NCI-H524 treated with DMSO at 0.1 percent for 48 hours (cell line): ENCODE measurements around the gene ADPRHL1.

Experiments used
- DNase-seq: peaks from one replicate; lab custom pipeline; 2025; lab: John Stamatoyannopoulos, UW

ADPRHL1 gene

DNA sequence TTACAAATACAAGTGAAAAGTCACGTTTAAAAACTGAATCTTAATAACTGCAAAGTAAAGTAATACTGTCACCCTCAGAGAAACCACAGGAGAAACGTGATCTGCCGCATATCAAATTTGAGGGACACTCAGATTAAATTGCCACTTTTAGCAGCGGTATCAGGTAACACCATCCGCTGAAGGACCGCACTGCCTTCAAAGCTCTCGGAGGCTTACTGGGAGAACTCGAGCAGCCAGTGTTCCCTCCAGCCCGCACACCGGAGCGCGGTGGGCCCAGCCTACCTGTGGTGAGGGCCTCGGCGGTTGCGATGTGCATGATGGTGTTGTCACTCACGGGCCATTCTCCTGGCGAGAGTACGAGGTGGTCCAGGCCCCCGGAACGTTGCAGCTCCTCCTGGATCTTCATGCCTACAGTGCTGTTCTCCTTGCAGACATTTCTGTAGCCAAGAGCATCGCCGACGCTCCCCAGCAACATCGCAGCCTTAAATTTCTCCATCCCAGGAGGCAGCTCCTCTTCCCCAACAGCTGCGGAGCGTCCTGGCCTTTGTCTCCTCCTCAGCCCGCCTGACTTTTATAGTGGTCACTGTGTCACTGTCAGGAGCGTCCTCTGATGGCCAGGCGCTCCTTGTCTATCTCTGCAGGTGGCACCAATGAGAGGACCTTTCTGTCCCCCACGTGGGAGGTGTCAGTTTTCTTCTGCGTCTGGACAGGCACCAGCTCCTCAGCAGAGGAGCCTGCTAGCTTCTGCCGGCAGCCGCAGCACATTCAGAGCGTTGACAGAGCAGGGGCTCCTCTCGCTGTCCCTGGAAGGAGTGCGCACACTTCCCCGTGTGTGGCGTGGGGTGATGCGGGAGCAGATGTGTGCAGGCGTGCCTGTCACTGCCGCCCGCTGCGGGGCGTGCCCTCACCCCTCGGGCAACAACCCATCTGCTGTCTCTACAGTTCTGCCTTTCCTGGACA is at the start of gene ADPRHL1:
Gene ADPRHL1, minus strand, starts transcription at position 547 of the 960 bp plus-strand sequence. Its CDS starts 51 bp downstream, at position 496.
- DNase-seq, result no peak

DNA sequence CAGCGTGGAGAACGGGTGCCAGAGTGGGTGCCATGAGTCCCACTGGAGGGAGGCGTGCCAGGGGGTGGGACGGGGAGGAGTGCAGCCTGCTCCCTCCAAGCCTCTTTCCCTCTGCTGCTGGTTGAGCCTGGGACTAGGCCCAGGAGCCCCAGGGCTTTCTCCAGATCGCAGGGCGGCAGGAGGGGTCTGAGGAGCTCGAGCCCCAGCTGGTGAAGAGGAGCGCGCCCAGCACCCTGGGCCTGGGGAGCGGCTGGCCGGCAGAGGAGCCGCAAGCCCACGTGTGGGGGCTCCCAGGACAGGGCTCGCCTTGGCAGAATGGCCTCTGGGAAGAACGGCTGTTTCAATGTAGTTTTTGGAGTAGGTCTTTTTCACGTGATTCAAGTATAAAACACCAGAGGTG is 49.4 kb upstream of the ADPRHL1 start:
- DNase-seq, result no peak

DNA sequence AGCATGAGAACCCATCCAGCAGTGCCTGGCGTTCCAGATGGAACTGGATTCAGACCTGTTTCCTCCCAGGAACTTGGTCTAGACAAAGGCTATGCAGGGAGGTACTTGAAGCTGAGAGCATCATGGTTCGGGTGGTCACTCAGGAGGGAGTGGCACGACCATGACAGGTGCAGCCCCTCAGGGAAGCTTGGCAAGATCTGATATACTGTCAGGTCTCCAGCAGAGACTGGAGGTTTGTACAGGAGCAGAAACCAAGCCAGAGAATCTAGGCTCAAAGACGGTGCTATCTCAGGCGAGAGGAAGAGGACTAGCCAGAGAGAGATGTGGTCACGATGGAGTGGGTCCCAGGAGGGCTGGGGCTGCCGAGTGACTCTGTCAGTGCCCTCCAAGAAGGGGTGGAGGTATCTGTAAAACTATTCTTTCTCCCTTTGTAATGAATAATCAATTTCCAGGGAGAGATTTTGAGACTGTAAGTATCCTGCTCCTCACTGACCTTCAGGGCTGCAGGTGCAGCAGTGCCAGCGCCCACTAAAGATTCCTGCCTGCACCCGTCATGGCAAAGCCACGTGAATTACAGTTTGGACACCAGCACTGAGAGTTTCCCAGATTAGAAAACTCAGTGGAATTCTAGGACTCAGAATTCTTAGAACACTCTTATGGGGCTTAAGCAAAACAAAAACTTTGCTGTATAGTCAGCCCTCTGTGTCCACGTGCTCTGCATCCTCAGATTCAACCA is 47.4 kb upstream of the ADPRHL1 start:
- no peak for DNase-seq

DNA sequence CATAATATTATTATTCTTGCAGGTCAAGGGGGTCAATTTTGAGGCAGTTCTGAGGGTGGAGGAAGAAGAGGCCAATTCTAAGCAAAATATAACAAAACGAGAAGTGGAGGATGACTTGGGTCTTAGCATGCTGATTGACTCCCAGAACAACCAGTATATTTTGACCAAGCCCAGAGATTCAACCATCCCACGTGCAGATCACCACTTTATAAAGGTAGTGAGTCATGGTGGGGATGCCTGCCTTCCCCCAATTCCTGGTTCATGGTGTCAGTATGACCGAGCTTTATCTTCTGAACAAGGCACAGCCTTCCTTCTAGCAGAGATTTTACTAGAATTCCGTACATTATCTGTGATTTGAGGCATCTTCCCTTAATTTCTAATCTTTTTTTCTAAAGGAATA is 46.6 kb upstream of the ADPRHL1 start:
- no peak for DNase-seq

DNA sequence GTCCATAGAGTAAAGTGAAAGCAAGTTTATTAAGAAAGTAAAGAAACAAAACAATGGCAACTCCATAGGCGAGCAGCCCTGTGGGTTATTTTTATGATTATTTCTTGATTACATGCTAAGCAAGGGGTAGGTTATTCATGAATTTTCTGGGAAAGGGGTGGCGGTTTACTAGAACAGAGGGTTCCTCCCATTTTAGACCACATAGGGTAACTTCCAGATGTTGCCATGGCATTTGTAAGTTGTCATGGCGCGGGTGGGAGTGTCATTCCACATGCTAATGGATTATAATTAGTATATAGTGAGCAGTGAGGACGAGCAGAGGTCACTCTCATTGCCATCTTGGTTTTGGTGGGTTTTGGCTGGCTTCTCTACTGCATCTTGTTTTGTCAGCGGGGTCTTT is 45.6 kb upstream of the ADPRHL1 start:
- DNase-seq, result no peak

DNA sequence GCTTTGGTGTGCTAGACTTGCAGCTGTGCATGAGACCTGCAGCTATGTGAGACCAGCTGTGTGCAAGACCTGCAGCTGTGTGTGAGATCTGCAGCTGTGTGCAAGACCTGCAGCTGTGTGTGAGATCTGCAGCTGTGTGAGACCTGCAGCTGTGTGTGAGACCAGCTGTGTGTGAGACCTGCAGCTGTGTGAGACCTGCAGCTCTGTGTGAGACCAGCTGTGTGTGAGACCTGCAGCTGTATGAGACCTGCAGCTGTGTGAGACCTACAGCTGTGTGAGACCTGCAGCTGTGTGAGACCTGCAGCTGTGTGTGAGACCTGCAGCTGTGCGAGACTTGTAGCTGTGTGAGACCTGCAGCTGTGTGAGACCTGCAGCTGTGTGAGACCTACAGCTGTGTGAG is 43.9 kb upstream of the ADPRHL1 start:
- no peak for DNase-seq

DNA sequence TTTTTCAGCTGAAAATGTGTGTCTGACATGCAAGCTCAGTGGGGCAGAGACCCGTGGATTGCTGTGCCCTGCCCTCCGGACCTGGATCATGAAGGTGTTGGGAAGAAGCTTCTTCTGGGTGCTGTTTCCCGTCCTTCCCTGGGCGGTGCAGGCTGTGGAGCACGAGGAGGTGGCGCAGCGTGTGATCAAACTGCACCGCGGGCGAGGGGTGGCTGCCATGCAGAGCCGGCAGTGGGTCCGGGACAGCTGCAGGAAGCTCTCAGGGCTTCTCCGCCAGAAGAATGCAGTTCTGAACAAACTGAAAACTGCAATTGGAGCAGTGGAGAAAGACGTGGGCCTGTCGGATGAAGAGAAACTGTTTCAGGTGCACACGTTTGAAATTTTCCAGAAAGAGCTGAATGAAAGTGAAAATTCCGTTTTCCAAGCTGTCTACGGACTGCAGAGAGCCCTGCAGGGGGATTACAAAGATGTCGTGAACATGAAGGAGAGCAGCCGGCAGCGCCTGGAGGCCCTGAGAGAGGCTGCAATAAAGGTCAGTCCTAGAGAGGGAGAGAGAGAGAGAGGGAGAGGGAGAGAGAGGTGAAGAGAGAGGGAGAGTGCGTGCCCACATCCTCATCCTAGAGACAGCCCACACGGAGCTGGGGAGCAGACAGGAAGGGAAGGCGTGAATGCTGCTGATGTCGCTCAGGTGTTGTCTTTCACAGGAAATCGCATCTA is 42.4 kb upstream of the ADPRHL1 start:
- DNase-seq, result no peak

DNA sequence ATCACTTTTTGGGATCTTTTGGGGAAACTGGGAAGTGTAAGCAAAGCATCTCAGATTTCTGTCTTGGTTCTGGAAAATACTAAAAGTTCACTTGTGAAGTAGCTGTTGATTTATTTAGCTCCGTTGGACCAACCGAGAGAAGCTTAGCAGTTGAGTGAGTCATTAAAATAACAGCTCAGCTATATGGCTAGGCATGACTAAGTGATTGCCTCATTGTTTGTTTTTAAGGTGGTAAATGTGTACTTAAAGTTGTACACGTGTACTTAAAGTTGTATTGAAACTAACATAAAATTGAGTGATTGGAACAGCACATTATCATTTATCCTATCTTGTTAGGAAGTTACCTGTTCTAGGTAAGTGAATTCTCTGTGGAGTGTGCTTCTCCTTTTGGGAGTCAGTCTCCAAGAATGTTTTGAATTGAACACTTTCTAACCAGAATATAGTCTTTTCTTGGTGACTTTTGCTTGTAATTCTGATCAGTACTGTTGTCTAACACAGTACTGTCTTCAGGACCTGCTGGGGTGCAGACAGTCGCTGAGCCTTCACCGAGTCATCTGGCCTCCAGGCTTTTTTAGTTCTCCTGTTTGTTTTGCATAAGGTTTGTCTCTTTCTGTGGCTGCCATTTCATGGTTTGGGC is 40.1 kb upstream of the ADPRHL1 start:
- no peak for DNase-seq

DNA sequence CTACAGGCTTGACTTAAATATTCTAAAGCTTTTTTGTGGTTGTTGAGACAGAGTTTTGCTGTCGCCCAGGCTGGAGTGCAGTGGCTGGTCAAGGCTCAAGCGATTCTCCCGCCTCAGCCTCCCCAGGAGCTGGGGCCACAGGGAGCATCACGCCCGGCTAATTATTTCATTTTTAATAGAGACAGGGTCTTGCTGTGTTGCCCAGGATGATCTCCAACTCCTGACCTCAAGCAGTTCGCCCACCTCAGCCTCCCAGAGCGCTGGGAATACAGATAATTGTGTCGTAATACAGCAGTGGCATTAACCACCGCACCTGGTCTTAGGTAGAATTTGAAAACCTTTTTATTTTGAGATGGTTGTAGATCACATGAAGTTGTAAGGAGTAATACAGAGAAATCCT is 38.7 kb upstream of the ADPRHL1 start:
- DNase-seq, result no peak

DNA sequence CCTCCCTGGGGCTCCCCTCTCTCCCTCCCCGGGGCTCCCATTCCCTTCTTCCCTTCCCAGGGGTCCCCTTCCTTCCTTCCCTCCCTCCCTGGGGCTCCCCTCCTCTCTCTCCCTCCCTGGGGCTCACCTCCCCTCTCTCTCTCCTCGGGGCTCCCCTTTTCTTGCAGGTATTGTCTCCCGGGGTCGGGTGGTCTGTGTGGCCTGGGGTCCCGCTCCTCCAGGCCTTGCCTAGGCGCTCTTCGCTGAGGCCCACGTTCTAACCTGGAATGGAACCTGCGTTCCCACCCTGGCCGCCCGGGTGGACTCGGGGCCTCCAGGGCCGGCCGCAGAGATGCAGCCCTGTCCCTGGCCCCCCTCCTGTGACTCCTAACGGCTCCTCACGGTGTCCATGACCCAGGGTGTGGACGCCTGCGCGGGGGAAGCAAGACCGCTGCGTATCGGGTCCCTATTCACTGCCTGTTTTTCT is 38.2 kb upstream of the ADPRHL1 start:
- DNase-seq, result no peak

DNA sequence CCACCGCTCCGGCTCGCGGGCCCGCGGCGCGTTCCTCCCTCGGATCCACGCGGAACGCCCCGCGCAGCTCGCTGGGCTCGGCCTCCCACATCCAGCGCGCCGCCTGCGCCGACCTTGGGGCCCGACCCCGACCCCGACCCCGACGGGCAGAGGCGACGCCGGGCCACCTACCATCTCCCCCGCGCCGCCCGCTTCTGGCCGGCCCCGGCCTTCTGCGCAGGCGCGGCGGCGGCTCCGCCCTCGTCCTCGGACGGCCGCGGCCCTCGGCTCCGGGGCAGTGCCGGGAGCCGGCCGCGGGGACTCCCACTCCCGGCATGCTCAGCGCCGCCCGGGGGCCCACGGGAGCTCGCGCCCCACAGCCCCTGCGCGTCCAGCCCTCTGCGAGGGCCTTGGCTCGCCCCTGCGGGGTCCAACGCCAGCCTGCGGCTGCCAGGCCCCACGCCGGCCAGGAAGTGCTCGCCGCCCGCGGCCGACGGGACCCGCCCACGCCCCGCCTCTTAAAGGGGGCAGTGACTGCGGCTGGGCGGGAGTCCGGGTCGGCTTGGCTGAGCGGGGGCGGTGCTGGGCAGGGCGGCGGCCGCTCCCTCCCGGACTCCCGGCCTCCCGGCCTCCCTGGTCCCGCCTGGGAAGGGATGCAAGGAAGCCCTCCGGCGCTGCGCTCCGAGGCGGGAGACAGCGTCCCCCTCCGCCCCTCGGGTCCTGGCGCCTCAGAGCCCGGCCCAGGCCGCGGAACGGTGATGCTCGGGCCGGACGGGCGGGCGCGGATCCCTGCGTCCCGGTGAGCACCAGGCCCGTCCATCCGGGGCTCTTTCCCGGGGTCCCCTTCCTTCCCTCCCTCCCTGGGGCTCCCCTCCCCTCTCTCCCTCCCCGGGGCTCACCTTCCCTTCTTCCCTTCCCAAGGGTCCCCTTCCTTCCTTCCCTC is 37.5 kb upstream of the ADPRHL1 start, which contains the start of gene DCUN1D2:
Gene DCUN1D2, minus strand, starts transcription at position 216 of the 922 bp plus-strand sequence. Its CDS starts 42 bp downstream, at position 174.
- DNase-seq, result peak; percentile 14

DNA sequence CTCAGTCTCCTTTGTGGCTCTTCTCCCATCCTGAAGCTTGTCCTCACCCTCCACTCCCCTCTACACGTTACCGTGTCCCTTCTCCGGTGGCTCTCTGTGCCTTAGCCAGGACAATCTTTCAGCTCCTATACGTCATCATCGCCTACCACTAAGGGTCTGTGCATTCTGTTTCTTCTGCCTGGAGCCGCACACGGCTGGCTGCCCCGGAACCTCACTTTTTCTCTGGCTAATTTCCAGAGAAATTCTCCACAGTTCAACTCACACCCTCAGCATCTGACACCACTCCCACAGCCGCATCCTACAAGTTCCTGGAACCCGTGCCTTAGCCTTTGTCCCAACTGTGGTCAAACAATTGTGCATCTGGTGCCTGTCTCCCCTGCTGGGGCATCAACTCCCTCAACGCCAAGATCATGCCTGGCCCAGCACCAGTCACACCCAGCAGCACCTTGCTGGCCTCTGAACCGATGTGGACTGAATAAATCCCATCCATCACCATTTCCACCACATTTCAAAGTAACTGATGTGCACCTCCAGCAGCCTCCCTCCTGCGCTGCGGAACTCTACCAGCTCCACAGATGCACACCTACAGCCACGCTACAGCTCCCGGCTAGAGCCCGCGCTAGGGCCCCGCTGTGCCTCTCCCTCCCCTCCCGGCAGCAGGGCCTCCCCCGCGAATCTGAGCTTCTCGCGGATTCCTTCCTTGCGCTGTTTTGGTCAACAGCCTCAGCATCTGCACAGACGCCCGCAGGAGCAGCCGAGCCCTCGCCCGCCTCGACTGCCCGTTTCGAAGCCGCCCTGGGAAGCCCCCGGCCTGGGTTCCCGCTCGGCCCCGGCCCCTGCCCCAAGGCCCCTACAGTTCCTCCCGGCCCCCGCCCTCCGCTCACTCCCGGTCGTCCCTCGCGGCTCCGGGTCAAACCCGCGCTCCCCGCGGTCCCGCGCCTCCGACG is 36.5 kb upstream of the ADPRHL1 start:
- no peak for DNase-seq

DNA sequence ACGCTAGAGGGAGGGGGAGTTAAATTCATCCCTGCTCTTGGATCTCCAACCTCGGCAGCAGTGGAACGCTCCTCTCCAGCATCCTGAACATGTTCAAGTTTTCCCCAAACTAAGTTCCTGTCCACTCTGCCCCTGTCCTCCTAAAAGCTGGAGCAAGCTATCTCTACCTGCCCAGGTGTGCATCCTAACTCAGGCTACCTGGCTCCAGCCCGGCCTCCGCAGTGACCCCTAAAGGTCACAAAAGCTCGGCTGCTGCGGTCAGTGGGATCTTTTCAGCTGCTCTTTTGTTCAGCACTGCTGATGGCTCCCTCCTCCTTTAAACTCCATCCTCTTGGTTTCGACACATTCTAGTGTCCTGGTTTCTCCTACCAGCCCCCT is 35.9 kb upstream of the ADPRHL1 start:
- DNase-seq, result no peak

DNA sequence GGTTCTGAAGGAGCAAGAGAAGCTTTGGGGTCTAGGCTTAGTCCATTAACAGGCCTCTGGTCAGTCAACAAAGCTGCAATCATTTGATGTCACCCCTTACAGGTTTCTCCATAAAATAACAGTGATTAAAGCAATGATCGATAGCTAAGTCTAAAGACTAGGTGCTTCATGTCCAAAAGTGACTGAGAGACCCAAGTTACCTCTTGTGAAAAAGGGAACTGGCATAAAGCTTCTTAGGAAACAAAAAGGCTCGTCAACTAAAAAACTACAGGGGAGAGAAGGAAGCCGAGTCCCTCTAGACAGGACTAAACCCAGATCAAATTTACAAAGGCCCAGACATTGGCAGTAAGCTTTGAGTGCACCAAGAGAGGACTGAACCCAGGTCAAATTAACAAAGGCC is 35.0 kb upstream of the ADPRHL1 start:
- DNase-seq, result no peak

DNA sequence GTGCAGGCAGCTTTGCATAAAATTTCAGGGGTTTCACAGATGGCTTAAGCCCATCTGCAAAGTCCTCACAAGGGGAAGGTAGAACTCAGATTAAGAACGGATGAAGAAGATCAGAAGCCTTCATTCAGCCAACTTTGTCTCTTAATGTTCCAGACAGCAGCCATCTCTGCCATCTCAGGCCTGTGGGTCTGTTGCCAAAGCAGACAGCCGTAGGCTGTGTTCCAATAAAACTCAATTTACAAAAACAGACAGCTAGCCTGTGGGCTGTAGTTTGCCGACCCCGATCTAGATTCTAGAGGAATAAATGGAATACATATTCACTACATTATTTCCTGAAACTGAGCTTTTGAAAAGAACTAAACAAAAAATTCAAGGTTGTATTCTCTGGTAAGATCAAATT is 33.4 kb upstream of the ADPRHL1 start:
- DNase-seq, result no peak

DNA sequence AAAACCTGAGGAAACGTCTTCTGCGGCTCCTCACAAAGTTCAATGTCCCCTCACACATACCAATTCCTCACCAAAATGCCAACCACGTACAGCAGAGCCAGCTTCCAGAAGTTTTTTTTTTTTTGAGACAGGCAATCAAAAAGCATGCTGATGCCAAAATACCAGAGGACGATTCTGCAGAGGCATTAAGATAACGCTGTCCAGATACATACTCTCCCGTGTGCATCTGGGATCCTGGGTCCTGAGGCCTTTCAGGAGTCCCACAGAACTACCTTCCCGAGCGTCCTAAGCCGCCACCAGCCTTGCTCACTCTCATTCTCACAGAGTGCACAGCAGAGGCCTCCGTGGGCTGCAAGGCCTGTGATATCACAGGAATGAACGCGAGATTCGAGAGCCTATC is 32.3 kb upstream of the ADPRHL1 start:
- no peak for DNase-seq

DNA sequence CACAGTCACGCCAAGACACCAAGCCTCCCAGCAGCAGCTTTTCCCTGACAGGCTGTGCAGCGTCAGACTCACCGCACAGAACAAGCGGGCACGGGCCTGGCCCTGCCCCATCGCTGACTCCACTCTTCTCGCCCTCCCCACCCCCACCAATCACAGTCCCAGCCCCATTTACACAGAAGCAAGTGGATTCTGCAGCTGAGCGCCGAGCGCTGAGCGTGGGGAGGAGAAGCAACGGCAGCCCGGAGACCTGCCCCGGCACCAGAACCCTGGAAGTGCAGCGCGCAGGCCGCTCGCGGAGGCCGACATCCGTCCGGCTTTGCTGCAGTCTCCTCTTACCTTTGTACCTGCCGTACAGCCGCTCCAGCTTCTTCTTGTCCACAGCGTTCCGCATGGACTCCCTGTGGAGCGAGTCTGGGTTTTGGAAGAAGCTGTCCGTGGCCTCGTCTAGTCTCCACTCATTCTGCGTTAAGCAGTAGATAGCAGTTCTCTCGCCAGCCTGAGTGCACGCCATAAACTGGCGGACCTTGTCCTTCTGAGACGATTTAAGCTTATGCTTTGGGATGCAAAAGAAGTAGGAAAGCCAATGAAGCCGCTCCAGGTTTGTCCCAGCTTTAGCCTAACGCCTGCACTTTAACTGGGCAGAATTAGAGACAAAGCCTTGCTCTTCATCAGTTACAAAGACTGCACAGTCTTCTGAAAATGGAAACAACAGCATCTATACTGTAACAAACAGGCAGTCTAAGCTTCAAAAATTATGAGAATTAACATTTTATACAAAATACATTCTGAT is 30.4 kb upstream of the ADPRHL1 start:
- DNase-seq, result no peak

DNA sequence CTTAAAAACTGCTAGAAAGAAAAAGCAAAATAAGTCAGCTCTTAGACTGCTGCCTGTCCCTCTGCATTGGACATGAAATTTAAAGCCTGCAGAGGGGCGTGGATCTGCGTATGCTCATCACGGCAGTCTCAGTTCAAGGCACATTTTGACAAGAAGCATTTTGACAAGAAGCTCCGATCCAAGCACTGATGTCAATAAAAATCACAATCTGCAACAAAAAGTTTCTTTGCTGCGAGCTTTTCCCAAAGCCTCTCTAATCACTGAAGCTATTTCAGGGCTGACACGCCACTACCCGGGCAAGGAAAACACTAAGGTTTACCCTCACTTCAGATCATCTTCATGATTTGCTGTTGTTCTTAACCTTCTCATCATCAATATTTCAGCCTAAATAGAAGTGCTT is 29.8 kb upstream of the ADPRHL1 start:
- DNase-seq, result no peak

DNA sequence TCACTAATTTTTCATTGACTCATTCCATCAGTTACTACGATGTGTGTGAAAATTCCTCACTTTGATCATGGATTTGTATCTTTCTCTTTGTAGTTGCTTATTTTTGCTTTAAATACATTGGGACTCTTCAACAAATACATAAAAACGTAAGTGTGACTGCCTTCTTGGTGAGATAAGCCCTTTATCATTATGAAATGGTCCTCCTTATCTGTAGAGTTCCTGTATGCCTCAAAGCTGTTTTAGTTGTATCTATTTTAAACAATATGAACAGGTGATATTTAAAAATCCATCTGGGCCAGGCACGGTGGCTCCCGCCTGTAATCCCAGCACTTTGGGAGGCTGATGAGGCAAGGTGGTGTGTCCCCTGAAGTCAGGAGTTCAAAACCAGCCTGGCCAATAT is 25.9 kb upstream of the ADPRHL1 start:
- DNase-seq, result no peak
